PFSK-1 (cell line): Measurements from ENCODE around the gene LRMDA.

Experiments
- FOXP2 ChIP-seq: optimal IDR thresholded peaks from 2 replicates; pipeline ENCODE3; 2011; ENCODE audit warnings: borderline replicate concordance, control low read depth, inconsistent platforms; ENCODE audit not compliant: insufficient read depth; ENCODE audit errors: extremely low read length, extremely low read depth
- POLR2AphosphoS5 ChIP-seq: IDR thresholded peaks from 2 replicates; pipeline ENCODE4 v1.6.1; 2012; ENCODE audit warnings: low read depth, mild to moderate bottlenecking, control low read depth, low read length, moderate library complexity
- REST ChIP-seq, 2 experiments: IDR thresholded peaks; 2 replicates each; pipeline versions ENCODE4 v1.6.1 to v1.8.0; 2011 to 2012; ENCODE audit warnings: low read depth in 2 of 2, low read length in 2 of 2, control low read depth in 1 of 2, inconsistent platforms in 1 of 2, mild to moderate bottlenecking in 1 of 2, moderate library complexity in 1 of 2; ENCODE audit not compliant: insufficient read depth in 1 of 2
- SIN3A ChIP-seq: IDR thresholded peaks from 2 replicates; pipeline ENCODE4 v1.6.1; 2012; ENCODE audit warnings: mild to moderate bottlenecking, low read length, moderate library complexity, borderline replicate concordance; ENCODE audit not compliant: insufficient read depth
- TAF1 ChIP-seq: IDR thresholded peaks from 2 replicates; pipeline ENCODE4 v1.6.1; 2012; ENCODE audit warnings: low read length, control low read depth, borderline replicate concordance; ENCODE audit not compliant: insufficient read depth

LRMDA gene

DNA sequence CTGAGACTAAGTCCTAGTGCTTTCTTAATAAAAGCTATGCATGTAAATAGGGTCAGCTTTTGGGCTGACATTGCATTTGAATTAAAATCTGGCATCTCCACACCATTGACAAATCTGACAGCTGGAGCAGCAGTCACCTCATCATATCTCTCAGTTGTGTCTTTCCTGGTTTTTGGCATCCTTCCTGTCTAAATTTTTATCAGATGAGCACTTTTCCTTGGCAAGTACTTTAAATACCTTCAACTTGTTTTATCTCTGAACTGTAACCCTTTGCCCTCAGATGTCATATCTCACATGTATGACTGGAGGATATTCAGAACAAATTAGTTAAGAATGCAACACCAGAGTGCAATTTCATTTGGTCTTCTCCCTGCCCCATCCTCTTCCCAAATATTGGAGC, 1066.2 kb downstream of the LRMDA start:
- TF ChIP-seq TAF1 (no peak), REST (IDR thresholded peaks at IDR 0.05; ENCODE audit: insufficient read depth in 1 of 2, low read depth in 2 of 2, low read length in 2 of 2) (no peak), FOXP2 (no peak), SIN3A (no peak), POLR2AphosphoS5 (no peak)

DNA sequence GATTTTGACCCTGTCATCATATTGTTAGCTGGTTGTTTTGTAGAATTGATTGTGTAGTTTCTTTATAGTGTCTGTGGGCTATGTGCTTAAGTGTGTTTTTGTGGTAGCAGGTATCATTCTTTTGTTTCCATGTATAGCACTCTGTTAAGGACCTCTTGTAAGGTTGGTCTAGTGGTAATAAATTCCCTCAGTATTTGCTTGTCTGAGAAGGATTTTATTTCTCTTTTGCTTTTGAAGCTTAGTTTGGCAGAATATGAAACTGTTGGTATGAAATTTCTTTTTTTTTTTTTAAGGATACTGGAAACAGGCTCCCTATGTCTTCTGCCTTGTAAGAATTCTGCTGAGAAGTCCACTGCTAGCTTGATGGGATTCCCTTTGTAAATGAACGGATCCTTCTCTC, 1073.4 kb downstream of the LRMDA start:
- TF ChIP-seq REST (IDR thresholded peaks at IDR 0.05; ENCODE audit: insufficient read depth in 1 of 2, low read depth in 2 of 2, low read length in 2 of 2) (no peak), SIN3A (no peak), FOXP2 (no peak), POLR2AphosphoS5 (no peak), TAF1 (no peak)

DNA sequence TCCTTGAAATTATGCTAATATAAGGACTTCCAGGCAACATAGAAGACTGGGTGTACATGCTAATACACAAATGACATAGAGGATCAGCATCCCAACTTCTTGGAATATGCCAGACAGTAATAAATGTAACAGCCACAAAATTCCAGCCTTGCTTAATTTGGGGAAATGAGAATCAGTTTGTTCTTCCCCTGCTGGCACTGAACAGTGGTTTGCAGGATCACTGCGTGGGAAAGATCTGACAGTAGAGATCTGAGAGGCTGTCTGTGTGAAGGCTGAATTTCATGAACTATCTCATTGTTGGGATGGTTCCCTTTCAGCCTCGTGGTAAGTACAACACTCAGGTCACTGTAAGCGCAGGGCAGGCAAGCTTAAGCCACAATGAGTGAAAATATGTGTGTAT, 1078.0 kb downstream of the LRMDA start:
- TF ChIP-seq TAF1 (no peak), REST (IDR thresholded peaks at IDR 0.05; ENCODE audit: insufficient read depth in 1 of 2, low read depth in 2 of 2, low read length in 2 of 2) (no peak), SIN3A (no peak)

DNA sequence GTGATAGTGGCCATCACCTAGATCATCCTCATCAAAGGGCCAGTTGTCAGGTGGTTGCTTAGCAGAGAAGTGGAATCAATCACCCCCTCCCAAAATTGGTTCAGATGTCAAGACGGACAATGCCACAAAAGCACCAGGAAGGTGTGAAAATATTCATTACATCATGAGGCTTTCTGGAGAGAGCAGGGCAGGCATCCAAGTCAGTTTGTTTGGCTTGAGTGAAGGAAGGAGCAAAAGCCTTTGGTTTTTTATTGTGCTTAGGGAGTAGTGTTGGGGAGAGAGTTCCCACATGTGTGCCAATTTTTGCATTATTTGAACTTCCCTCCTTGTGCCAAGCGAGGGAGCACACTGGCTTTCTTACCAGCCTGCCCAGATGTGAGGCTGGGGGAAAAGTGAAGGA, 1082.9 kb downstream of the LRMDA start:
- TF ChIP-seq SIN3A (no peak), FOXP2 (no peak), REST (IDR thresholded peaks at IDR 0.05; ENCODE audit: insufficient read depth in 1 of 2, low read depth in 2 of 2, low read length in 2 of 2) (no peak), POLR2AphosphoS5 (no peak), TAF1 (no peak)

GRCh38 chr10:76514869-76515268, 1083.4 kb downstream of the LRMDA start:
- no peak for TF ChIP-seq SIN3A
- TF ChIP-seq FOXP2, result no peak
- TF ChIP-seq REST (IDR thresholded peaks at IDR 0.05; ENCODE audit: insufficient read depth in 1 of 2, low read depth in 2 of 2, low read length in 2 of 2), result no peak
- no peak for TF ChIP-seq TAF1
- no peak for TF ChIP-seq POLR2AphosphoS5
